Colonic mucosa (tissue), 4 donors: Measurements from ENCODE around the gene GNPTG. TPM values are rescaled to one million over a fixed set of nuclear protein-coding genes. Genes with fewer than 3 reads are reported as not detected.

Experiments used
- DNase-seq: peaks from one replicate; pipeline ENCODE4 v3.0.0-alpha.2; 2020
- H3K27ac ChIP-seq: fragments of 200-600 bp; one replicate; pipeline ENCODE4 v1.8.0; 2021
- H3K27me3 ChIP-seq: fragments of 200-600 bp; one replicate; pipeline ENCODE4 v1.8.0; 2021
- H3K36me3 ChIP-seq: fragments of 200-600 bp; one replicate; pipeline ENCODE4 v1.8.0; 2021
- H3K4me1 ChIP-seq: fragments of 200-600 bp; one replicate; pipeline ENCODE4 v1.8.0; 2021; ENCODE audit warnings: mild to moderate bottlenecking
- H3K4me3 ChIP-seq: fragments of 200-600 bp; one replicate; pipeline ENCODE4 v1.8.0; 2021
- H3K9ac ChIP-seq, 2 donors: one replicate each; pipeline ENCODE4 v1.7.0; 2013; ENCODE audit warnings: control low read depth in 2 of 2, low read depth in 2 of 2, low read length in 2 of 2
- H3K9me3 ChIP-seq: fragments of 200-600 bp; one replicate; pipeline ENCODE4 v1.8.0; 2021
- CTCF ChIP-seq: fragments of 200-600 bp; IDR thresholded peaks from one replicate; pipeline ENCODE4 v1.8.0; 2022; ENCODE audit warnings: antibody characterized with exemption, mild to moderate bottlenecking
- intact Hi-C: fragments of 100-400 bp; cut with DNase I; formaldehyde crosslinking; loops from one replicate; pipeline ENCODE4 v1.14.1; 2022
- total RNA-seq, 2 donors: library from RNA; stranded (reverse); fragmentation: NEBNext Ultra II Directional in 1 of 2; extraction: Animal tissue kit (Norgen Biotek cat#: 25700) in 1 of 2; gene quantifications; one replicate each; pipeline ENCODE4 v1.2.1, GENCODE V29; 2021
- donor health status: healthy.
- donor health status: DM: no; HTN: no; CAD: no.
- donor health status: DM: no; HTN: no; CAD: no.

Gene GNPTG
- total RNA-seq, 2 donors from 2014 or later: 48.2 to 59.1 TPM

DNA sequence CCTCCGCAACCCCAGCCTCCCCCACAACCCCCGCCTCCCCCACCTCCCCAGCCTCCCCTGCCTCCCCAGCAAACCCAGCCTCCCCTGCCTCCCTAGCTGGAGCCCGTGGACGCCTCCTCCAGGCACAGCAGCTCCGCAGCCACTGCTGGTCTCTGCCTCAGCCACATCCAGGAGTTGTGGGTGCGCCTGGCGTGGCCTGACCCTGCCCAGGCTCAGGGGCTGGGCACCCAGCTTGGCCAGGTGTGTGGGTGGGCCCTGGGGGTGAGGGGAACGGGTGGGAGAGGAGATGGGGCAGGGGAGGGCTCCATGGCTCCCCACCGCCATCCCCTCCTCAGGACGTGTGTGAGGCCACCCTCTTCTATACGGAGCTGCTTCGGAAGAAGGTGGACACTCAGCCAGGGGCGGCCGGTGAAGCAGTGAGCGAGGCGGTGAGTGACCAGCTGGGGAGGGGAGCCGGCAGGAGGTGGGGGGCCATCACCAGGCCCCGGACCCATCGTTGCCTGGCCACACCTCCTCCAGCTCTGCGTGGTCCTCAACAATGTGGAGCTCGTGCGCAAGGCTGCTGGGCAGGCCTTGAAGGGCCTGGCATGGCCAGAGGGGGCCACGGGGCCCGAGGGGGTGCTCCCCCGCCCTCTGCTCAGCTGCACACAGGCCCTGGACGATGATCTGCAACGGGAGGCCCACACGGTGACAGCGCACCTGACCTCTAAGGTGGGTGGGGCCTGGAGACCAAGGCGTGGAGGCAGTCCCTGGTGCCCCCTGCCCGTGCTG, 5.9 kb upstream of the GNPTG start:
- intact Hi-C loops: no loop called here
- Histone ChIP-seq H3K4me3 (no peak overlapping the region), H3K4me1 (peaks cover 6% of the 10 kb centered on the region), H3K27ac (no peak overlapping the region), H3K9me3 (no peaks in the 10 kb centered on the region), H3K36me3 (no peaks in the 10 kb centered on the region), H3K27me3 (no peaks in the 10 kb centered on the region), H3K9ac (no peak overlapping the region)
- DNase-seq: no peak
- no peak for TF ChIP-seq CTCF

- DNase-seq: no peak
- no peak for TF ChIP-seq CTCF
- Histone ChIP-seq H3K9me3 (no peaks in the 10 kb centered on the region), H3K4me3 (no peak overlapping the region), H3K4me1 (peaks cover 6% of the 10 kb centered on the region), H3K9ac (no peak overlapping the region), H3K36me3 (no peaks in the 10 kb centered on the region), H3K27ac (no peak overlapping the region), H3K27me3 (no peaks in the 10 kb centered on the region)
- intact Hi-C loops: no loop called here
Observed at GRCh38 chr16:1346422-1347285, 5.1 kb upstream of the GNPTG start.

DNA sequence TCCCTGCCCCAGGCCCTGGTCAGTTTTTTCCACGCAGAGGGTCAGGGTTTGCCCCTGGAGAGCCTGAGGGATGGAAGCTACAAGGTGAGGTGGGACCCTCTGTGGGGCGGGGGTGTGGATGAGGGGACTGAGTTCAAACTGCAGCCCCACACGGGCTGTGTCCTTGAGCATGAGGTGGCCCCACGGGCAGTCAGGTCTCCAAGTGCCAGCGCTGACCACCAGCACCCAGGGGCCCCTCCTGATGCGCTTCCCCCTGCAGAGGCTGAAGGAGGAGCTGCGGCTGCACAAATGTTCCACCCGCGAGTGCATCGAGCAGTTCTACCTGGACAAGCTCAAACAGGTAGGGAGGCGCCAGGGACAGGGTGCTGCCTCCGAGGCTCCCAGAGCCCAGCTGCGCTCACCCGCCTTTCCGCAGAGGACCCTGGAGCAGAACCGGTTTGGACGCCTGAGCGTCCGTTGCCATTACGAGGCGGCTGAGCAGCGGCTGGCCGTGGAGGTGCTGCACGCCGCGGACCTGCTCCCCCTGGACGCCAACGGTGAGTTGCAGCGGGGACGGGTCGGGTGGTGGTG, 4.4 kb upstream of the GNPTG start:
- Histone ChIP-seq H3K36me3 (no peaks in the 10 kb centered on the region), H3K9me3 (no peaks in the 10 kb centered on the region), H3K4me3 (no peak overlapping the region), H3K9ac (no peak overlapping the region), H3K27me3 (no peaks in the 10 kb centered on the region), H3K27ac (no peak overlapping the region), H3K4me1 (peaks cover 5% of the 10 kb centered on the region)
- DNase-seq: no peak
- no peak for TF ChIP-seq CTCF
- intact Hi-C loops: no loop called here

DNA sequence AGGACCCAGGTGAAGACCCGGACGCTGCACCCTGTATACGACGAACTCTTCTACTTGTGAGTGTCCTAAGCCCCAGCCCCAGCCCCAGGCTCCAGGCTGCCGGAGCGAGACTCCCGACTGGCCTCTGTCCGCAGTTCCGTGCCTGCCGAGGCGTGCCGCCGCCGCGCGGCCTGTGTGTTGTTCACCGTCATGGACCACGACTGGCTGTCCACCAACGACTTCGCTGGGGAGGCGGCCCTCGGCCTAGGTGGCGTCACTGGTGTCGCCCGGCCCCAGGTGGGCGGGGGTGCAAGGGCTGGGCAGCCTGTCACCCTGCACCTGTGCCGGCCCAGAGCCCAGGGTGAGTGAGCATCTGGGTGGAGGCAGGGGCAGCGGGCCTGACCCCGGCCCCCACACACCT, 3.8 kb upstream of the GNPTG start:
- no peak for TF ChIP-seq CTCF
- peaks cover 4% of the 10 kb centered on the region for H3K4me1 ChIP-seq
- H3K4me3 ChIP-seq: no peak overlapping the region
- no peaks in the 10 kb centered on the region for H3K36me3 ChIP-seq
- no peak overlapping the region for H3K27ac ChIP-seq
- intact Hi-C loops: no loop called here
- DNase-seq: no peak
- no peak overlapping the region for H3K9ac ChIP-seq
- H3K9me3 ChIP-seq: no peaks in the 10 kb centered on the region
- no peaks in the 10 kb centered on the region for H3K27me3 ChIP-seq

DNA sequence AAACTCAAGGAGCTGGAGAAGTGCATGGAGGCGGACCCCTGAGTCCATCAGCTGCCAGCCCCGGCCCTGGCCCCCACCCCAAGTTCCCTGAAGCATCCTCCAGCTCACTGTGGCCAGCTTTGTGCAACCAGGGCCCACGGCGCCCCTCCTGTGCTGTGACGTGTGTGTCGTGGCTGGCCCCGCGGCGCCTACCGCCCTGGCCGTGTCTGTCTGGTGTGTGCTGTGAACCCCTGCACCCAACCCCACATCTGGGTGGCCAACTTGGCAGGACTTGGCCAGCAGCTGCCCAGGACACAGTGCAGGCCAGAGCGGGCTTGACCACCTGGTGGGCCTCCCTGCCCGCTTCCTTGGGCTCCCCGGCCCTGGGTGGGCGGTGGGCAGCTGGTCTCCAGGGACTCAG, 3.3 kb upstream of the GNPTG start:
- TF ChIP-seq CTCF: no peak
- Histone ChIP-seq H3K9ac (no peak overlapping the region), H3K9me3 (no peaks in the 10 kb centered on the region), H3K27ac (no peak overlapping the region), H3K27me3 (no peaks in the 10 kb centered on the region), H3K36me3 (no peaks in the 10 kb centered on the region), H3K4me3 (no peak overlapping the region), H3K4me1 (peaks cover 4% of the 10 kb centered on the region)
- no peak for DNase-seq
- intact Hi-C loops: no loop called here
